Measurements from ENCODE around the gene CRYGD.

DNA sequence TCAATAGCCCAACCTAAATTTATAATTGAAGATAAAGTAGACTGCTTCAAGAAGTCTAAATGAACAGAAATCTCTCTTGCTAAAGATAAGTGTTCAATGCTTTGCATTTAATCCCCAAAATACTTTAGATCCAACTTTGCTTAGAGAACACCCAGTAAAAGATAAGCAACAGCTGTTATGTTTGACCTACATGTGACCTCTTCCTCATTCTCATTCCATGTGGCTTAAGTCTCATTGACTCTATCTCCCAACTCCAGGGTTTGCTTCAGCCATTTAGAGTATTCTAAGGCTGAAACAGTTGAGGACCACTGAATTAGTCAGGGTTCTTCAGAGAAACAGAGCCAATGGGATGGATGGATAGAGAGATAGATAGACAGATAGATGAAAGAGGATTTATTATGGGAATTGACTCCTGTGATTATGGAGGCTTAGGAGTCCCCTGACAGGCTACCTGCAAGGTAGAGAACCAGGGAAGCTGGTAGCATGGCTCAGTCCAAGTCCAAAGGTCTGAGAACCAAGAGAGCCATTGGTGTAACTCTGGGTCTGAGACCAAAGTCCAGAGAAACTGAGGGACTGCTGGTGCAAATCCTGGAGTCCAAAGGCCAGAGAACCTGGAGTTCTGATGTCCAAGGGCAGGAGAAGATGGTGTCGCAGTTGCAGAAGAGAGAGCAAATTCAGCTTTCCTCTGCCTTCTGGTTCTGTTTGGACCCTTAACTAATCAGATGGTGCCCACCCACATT lies 32.1 kb downstream of the CRYGD start:
- TF ChIP-seq, protein P1, sequence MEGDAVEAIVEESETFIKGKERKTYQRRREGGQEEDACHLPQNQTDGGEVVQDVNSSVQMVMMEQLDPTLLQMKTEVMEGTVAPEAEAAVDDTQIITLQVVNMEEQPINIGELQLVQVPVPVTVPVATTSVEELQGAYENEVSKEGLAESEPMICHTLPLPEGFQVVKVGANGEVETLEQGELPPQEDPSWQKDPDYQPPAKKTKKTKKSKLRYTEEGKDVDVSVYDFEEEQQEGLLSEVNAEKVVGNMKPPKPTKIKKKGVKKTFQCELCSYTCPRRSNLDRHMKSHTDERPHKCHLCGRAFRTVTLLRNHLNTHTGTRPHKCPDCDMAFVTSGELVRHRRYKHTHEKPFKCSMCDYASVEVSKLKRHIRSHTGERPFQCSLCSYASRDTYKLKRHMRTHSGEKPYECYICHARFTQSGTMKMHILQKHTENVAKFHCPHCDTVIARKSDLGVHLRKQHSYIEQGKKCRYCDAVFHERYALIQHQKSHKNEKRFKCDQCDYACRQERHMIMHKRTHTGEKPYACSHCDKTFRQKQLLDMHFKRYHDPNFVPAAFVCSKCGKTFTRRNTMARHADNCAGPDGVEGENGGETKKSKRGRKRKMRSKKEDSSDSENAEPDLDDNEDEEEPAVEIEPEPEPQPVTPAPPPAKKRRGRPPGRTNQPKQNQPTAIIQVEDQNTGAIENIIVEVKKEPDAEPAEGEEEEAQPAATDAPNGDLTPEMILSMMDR (IDR thresholded peaks at IDR 0.05 in 8 of 11, conservative IDR thresholded peaks at IDR 0.05 in 3 of 11): no peak
- TF ChIP-seq POLR2AphosphoS5 (IDR thresholded peaks at IDR 0.05): no peak
- no peak for TF ChIP-seq POLR2A (IDR thresholded peaks at IDR 0.05)

All from spleen (tissue), 7 donors.